Myocyte (in vitro differentiated cells): ENCODE measurements around the gene TANGO2. TPM values are rescaled to one million over a fixed set of nuclear protein-coding genes. Genes with fewer than 3 reads are reported as not detected.

Source experiments
- DNase-seq: peaks from one replicate; pipeline ENCODE4 v3.0.0-alpha.2; 2012; ENCODE audit warnings: low read depth
- total RNA-seq: library from RNA; depleted of rRNA; stranded (reverse); fragments of >200 nt; gene quantifications from 2 replicates; pipeline ENCODE4 v1.2.3, GENCODE V29; 2014

TANGO2 gene
- total RNA-seq, 1 donor from 2014 or later = 39.0 TPM

DNA sequence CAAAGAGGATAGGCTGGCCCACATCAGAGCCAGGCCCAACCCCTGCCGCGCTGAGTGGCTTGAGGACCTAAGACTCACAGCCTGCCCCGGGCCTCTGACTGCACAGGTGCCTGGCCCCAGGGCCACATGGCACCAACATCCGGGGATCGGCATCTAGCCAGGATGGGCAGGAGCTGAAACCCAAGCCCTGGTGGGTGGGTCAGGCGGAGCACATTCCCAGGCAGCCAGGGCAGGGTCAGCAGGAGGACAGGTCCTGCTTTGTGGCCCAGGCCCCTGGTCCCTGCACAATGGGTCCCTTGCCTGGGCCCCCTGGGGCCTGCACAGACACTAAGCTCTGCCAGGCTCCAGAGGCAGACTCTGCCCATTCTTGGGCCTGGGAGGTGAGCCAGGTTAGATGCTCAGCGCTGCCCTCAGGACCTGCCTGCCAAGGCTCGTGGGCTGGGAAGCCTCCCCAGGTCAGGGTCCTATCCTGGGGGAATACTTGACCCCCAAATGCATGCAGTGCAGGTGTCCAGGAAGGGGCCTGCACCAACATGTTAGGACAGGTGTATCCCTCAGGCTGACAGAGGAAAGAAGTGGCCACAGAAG is 37.8 kb upstream of the TANGO2 start:
- DNase-seq = no peak

DNA sequence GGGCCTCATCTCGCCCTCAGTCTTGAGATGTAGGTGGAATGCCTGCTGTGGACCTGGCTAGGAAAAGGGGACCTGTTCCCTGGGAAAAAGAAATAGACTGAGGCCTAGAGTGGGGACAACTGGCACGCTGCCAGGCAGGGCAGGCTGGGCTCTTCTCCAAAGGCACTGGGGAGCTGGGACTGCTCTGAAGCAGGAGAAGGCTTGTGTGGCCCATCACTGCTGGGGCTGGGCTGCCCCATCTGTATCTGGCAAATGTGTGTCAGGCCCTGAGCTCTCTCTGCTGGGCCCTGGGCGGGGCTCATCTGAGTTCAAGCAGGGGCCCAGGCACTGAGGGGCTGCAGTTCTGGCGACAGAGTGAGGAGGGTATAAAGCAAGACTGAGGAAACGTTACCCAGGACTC is 37.2 kb upstream of the TANGO2 start:
- DNase-seq = no peak

- peak; percentile 83 for DNase-seq
Observed at GRCh38 chr22:19984201-19984753, 36.6 kb upstream of the TANGO2 start.

DNA sequence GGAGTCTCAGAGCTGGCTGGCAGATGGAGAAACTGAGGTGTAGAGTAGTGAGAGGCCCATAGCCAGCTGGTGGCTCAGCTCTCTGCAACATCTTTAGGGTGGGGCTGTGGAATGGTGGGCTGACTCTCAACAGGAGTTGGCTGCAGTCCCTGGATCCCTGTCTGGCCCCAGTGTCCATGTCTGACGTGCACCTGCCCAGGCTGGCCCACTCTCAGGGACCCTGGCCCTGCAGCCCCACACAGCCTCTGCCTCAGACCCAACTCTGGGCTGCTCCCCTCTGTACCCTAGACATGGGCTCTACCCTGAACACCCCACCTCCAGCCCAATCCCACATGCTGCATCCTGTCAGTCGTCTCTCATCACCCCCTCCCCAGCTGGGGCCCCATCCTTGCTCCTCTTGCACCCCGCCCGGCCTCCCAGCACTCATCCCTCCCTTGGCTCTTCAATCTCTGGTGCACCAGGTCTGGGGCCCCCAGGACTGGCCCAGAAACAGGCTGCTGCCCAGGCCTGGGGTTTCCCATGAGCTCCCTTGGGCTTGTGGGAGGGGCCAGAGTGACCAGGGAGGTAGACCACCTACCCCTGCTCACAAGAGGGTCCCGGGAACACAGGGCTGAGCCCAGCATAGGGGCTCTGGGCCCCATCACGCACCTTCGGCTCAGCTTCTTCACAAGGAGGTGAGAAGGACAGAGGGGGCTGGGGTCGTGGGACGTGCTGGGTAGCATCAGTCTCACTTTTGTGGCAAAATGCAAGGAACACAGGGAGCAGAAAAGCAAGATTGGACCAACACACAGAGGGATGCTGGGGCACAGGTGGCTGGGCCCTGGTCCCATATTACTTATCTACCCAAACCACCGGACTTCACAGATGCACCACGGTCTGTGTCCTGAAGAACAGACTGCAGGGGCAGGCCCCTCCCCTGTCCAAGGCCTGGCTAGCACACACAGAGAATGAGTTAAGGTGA is 35.8 kb upstream of the TANGO2 start:
- DNase-seq = no peak

- no peak for DNase-seq
Observed at GRCh38 chr22:19986011-19986409, 34.9 kb upstream of the TANGO2 start.

GRCh38 chr22:19986410-19987341 is 34.2 kb upstream of the TANGO2 start:
- peak; percentile 68 for DNase-seq

- no peak for DNase-seq
Observed at GRCh38 chr22:19987394-19988306, 33.3 kb upstream of the TANGO2 start.

GRCh38 chr22:19988331-19988808 is 32.5 kb upstream of the TANGO2 start:
- no peak for DNase-seq

DNA sequence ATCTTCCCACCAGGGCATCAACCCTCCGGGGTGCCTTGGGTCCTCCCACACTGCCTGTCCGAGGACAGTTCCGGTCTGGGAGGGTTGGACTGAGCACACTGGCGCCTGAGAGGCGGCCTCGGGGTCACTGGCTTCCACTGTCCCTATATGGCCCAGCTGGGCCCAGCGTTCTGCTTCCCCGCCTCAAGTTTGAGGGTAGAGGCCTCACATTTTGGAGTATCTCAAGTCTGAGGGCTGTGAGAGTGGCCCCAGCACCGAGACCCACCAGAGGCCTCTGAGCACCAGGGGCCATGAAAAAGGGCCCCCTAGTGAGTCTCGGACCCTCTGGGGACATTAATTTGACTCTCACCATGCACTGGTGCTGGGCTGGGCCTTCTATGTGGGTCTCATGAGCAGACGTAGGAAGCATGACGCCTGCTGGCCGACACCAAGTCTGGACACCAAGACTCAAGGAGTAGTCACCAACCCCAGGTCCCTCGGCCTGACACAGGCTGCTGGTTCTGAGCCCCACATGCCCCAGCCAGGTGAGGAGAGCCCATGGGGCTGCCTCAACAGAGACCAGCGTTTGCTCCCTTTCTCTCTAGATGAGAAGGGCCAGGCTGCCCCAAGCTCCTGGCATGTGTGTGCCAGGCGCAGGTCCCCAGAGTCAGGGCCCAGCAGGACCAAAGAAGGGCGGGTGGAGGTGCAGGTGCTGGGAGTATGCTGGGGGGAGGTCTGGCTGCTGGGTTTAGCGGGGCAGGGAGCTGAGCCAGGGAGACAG is 31.8 kb upstream of the TANGO2 start:
- DNase-seq = no peak

DNA sequence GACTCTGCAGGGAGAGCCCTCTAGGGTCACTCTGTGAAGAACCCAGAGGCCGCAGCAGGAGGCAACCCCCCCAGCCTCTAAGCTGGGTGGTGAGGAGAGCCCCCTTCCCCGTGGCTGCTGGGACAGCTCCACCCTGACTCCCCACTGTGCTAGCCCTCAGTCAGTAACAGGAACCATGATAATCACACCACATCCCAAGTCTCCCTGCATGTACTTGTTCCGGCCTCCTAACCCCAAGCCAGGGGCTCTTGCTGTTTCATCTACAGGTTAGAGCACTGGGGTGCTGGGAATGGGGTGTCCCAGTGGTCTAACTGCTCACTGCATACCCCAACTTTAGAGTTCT is 31.2 kb upstream of the TANGO2 start:
- no peak for DNase-seq

- no peak for DNase-seq
Observed at GRCh38 chr22:19990188-19990587, 30.7 kb upstream of the TANGO2 start.

- DNase-seq = no peak
Observed at GRCh38 chr22:19990609-19991394, 30.1 kb upstream of the TANGO2 start.

GRCh38 chr22:19991395-19991644 is 29.6 kb upstream of the TANGO2 start:
- DNase-seq = no peak

DNA sequence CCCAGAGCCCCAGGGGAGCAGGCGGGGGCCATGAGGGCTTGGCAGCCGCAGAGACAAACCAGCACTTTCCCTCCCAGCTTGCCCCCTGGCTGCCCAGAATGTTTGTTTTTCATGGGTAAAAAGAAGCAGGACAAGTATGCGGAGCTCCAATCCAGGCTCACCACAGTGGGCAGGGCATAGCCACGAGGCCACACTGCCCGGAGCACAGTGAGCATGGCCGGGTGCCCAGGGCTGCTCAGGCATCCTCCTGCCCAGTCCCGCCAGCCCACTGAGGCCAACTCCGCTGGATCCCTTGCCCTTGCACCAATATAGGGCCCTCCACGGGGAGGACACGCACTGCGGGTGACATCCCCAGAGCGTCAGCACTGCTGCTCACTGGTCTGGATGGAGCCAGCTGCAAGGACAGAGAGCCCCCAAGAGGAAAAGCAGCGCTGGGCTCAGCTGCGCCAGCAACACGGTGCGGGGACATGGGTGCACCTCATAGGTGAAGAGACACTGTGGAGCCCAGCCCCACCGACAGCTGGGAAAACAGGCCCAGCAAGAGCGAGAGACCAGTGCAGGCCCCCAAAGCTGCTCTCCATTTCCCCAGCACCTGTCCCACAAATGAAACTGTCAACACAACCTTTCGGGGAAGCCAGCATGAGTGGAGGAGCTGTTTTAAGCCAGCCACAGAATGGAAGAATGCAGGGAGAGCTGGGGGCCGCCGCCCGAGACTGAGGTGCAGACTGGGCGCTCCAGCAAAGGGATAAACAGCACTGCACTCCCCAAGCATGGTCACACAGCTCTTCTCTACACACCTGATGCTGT is 29.1 kb upstream of the TANGO2 start:
- DNase-seq = peak; percentile 59

- no peak for DNase-seq
Observed at GRCh38 chr22:19992481-19992911, 28.4 kb upstream of the TANGO2 start.

DNA sequence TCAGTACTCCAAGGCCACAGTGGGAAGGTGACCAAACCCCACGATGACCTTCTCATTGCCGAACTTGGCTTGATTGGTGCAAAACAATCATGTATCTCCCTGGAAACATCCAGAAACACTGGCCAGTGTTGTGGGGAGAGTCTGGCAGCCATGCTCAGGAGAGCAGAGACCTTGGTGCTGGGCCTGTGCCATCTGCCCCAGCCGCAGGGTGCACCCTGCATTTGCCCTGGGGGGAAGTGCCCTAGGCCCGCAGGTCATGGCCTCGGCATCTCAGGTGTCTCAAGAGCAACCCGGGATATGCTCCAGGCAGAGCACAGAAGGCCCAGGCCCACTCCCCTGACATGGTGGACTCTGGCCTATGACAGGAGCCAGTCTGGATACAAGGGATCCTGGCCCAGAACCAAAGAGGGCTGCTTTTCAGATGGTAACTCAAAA is 28.0 kb upstream of the TANGO2 start:
- DNase-seq = no peak

GRCh38 chr22:19993926-19994325 is 27.0 kb upstream of the TANGO2 start:
- no peak for DNase-seq
